NCI-H128 (cell line): ENCODE results near the gene RSPH9.
A peak's percentile ranks its signal among the peaks of the same experiment; 100 is the strongest.
"Not testable (repeated sequence)": the region's sequence is repeated elsewhere in the genome, so short reads cannot be mapped to it uniquely, and the experiment has no call there.

Source experiments
- DNase-seq: peaks from one replicate; lab custom pipeline; 2025; ENCODE audit not compliant: unreplicated experiment; lab: John Stamatoyannopoulos, UW

Gene RSPH9

GRCh38 chr6:43628393-43629103, 16.3 kb upstream of the RSPH9 start:
- no peak for DNase-seq

- peak; percentile 96 for DNase-seq
These were observed 15.7 kb upstream of the RSPH9 start, which contains the start of gene GTPBP2 for GRCh38 chr6:43629104-43629504. GTPBP2 (minus strand) TSS chr6:43629264; CDS start chr6:43629162, 102 bp downstream.

- peak; percentile 97 for DNase-seq
These were observed 15.1 kb upstream of the RSPH9 start for GRCh38 chr6:43629505-43630300.

- no peak for DNase-seq
These were observed 13.7 kb upstream of the RSPH9 start for GRCh38 chr6:43630980-43631619.

DNA sequence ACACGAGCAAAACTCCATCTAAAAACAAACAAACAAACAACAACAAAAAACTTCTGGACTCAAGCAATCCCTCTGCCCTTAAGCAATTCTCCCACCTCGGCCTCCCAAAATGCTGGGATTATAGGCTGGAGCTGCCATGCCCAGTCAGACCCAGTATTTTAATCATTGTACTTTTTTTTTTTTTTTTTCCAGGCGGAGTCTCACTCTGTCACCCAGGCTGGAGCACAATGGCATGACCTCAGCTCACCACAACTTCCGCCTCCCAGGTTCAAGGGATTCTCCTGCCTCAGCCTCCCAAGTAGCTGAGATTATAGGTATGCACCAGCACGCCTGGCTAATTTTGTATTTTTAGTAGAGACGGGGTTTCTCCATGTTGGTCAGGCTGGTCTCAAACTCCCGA, 11.8 kb upstream of the RSPH9 start:
- not testable (repeated sequence) for DNase-seq

- DNase-seq = no peak
These were observed 10.0 kb upstream of the RSPH9 start for GRCh38 chr6:43634702-43635303.

DNA sequence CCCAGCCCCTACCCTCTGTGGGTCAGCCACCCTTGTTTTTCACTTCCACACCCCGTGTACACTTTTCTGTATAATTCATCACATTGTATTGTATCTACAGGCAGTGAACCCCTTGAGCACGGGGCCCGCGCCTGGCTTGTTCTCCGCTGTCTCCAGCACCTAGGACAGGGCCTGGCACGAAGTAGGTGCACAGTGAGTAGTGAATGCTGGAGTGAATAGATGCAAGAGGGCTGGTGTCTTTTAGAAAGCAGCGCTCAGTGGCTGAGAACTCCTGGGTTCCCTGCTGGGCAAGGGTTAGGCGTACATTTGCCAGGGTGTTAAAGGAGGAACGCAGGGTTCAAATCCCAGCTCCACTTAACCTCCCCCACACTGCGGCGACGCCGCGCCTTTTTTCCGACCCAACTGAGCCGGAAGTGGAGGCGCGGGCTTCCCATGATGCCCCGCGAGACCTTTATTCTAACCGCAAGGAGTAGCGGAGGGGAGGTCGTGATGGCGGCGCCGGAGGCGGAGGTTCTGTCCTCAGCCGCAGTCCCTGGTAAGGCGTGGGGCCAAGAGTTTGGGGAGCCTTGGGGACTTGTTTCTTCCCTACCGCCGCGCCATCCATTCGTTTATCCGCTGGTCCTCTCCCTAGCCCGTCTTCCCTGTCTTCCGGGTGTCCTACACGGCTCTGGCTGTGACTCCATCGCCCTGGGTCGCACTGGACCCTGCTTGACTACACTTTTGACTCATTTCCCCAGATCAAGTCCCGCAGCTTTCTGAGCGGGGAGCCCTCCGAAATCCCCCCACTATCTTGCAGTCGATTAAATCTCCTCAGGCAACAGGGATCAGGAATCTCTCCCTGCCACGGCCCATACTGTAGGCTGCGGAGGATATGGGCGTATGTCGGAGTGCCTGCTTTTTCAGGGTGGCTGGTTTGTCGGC, 9.2 kb upstream of the RSPH9 start, which contains the start of gene MAD2L1BP:
MAD2L1BP (plus strand) TSS at position 454 of the 921 bp plus-strand sequence; CDS start at position 490, 36 bp downstream.
- peak; percentile 76 for DNase-seq

DNA sequence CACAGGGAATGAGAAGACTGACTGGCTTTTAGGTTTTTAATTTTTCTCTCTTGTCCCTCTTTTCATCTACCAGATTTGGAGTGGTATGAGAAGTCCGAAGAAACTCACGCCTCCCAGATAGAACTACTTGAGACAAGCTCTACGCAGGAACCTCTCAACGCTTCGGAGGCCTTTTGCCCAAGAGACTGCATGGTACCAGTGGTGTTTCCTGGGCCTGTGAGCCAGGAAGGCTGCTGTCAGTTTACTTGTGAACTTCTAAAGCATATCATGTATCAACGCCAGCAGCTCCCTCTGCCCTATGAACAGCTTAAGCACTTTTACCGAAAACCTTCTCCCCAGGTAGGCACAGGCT, 8.6 kb upstream of the RSPH9 start:
- DNase-seq = no peak

DNA sequence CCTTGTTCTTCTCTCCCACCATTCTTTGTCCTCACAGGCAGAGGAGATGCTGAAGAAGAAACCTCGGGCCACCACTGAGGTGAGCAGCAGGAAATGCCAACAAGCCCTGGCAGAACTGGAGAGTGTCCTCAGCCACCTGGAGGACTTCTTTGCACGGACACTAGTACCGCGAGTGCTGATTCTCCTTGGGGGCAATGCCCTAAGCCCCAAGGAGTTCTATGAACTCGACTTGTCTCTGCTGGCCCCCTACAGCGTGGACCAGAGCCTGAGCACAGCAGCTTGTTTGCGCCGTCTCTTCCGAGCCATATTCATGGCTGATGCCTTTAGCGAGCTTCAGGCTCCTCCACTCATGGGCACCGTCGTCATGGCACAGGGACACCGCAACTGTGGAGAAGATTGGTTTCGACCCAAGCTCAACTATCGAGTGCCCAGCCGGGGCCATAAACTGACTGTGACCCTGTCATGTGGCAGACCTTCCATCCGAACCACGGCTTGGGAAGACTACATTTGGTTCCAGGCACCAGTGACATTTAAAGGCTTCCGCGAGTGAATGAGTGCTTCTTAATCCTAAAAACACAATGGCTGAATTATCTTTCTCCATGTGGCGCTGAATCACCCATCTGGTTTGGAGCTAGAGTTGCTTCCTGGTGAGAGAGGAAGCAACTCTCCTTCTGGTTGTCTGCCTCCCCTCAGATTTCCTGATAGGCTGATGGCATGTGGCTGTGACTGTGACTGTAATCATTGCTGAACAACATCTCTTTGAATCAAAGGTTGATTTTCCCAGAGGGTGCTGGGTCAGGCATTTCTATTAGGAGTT, 4.6 kb upstream of the RSPH9 start:
- no peak for DNase-seq

DNA sequence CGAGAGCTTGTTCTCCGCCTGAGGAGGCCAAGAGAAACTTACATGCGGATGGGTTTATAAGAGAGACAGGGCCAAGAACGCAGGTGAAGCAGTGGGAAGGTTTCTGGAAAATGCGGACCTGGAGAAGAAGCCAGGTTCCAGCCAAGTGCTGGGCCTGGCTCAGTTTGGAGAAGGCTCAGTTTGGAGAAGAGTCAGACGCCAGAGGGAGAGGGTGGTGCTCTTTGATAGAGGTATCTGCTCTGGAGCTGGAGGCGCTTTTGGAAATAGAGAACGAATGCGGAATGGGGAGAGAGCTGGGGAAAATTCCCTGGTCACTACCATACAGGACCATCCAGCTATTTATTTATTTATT, 753 bp downstream of the RSPH9 start:
- DNase-seq = no peak

GRCh38 chr6:43647613-43648012, 2.8 kb downstream of the RSPH9 start:
- no peak for DNase-seq

GRCh38 chr6:43648248-43648647, 3.4 kb downstream of the RSPH9 start:
- no peak for DNase-seq

DNA sequence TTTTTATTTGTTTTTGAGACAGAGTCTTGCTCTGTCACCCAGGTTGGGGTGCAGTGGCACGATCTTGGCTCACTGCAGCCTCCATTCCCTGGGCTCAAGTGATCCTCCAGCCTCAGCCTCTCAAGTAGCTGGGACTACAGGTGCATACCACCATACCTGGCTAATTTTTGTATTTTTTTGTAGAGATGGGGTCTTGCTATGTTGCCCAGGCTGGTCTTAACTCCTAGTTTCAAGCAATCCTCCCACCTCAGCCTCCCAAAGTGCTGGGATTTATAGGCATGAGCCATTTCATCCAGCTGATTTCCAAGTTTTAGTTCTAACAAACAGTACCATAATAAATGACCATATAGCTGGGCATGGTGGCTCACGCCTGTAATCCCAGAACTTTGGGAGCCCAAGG, 8.0 kb downstream of the RSPH9 start:
- DNase-seq = not testable (repeated sequence)

- DNase-seq = no peak
These were observed 12.5 kb downstream of the RSPH9 start for GRCh38 chr6:43657221-43657802.

GRCh38 chr6:43658161-43658560, 13.3 kb downstream of the RSPH9 start:
- DNase-seq = no peak

GRCh38 chr6:43662948-43663347, 18.1 kb downstream of the RSPH9 start:
- DNase-seq = not testable (repeated sequence)

DNA sequence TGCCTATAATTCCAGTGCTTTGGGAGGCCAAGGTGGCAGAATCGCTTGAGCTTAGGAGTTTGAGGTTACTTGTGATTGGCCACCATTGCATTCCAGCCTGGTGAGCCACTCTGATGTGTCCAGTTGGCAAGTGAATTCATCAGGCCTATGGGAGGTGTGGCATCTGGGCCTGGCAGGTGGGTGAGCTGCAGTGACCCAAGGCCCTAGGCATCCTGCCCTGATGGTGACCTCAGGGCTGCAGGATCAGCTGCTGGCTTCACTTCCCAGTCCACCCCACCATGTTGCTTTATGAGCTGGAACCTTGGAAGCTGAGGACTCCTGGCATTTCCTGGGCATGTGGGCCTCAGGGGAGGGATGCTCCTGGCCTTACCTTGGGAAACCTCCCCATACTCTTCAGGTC, 20.5 kb downstream of the RSPH9 start:
- DNase-seq = no peak

DNA sequence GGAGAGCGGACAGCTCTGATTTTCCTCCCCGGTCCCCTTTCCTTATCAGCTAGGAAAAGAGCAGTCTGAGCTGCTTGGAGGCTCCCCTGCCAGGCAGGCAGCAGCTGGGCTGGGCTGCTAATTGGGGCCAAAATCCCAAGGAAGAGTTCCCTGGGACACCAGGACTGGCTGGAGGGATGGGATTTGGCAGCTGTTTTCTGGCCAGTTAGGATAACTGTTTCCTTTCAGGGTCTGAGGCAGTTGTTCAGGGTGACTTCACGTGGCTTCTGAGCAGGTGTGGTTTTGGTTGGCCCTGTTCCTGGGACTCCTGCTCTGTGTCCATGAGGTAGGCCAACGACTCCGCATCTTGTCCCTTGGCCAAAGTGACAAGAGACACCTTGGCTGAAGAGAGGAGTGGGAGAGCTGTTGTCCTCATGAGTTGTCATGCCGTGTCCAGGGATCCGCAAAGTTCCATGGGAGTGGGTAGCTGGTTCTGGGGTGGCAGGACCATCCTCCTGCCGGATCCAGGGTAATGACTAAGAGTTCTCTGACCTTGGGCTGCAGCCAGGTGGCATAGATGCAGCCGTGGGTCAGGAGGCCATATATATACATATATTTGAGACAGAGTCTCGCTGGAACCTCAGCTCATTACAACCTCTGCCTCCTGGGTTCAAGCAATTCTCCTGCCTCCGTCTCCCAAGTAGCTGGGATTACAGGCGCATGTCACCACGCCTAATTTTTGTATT, 21.5 kb downstream of the RSPH9 start:
- DNase-seq = no peak
